CD4-positive, alpha-beta T cell treated with Interleukin-6 at 100 ng/mL for 8 hours (primary cell): Measurements from ENCODE around the gene TSEN15.
"Not testable (repeated sequence)": the region's sequence is repeated elsewhere in the genome, so short reads cannot be mapped to it uniquely, and the experiment has no call there.

Source experiments
- DNase-seq: peaks from one replicate; pipeline ENCODE4 v3.0.0-alpha.2; 2020; ENCODE audit warnings: mixed read lengths, low spot score

TSEN15 gene

DNA sequence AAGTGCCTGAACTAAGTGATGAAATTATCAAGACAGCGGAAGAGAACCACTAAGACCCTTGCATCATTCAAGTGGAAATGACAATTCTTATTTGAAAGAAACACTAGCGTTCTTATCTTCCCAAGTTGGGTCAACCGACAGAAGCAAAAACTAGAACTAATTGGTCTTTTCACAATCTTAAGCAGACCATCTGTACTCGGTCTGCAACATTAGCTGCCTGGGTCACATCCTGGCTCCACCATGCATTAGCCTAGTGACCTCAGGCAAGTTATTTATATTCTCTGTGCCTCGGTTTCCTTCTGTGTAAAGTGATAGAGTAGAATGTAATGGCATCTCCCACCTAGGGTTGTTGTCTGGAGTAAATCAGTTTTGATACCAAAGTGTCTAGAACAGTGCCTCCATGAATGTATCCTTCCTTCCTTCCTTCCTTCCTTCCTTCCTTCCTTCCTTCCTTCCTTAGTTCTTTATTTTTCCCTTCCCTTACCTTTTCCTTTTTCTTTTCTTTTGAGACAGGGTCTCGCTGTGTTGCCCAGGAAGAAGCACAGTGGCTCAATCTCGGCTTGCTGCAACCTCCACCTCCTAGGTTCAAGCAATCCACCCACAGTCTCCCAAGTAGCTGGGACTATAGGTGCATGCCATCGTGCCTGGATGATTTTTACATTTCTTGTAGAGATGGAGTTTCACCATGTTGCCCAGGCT lies 20.0 kb upstream of the TSEN15 start:
- no peak for DNase-seq

DNA sequence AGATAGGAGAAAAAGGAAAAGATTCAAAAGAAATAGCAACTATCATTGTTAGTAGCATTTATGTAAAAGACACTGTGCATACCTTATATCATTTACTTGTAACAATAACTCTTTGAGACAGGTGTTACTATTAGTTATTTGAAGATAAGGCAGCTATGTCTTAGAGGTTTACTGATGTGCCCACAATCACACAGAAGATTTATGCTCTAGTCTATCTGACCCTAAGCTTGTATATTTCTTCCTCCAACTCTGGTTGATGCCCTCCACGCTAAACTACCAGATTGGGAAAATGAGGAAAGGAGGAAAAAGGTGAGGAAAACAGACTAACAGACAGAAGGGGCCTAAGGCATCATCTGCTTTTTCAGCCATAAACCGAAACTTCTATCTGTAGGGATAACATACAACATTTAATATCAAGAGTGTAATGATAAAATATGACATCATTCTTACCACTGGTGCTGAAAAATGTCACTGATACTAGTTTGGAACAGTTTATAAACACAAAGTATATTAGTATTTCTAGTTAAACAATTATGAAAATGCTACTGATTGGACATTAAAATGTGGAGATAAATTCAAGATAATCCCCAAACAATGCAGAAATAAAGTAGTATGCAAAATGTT lies 19.1 kb upstream of the TSEN15 start:
- no peak for DNase-seq

DNA sequence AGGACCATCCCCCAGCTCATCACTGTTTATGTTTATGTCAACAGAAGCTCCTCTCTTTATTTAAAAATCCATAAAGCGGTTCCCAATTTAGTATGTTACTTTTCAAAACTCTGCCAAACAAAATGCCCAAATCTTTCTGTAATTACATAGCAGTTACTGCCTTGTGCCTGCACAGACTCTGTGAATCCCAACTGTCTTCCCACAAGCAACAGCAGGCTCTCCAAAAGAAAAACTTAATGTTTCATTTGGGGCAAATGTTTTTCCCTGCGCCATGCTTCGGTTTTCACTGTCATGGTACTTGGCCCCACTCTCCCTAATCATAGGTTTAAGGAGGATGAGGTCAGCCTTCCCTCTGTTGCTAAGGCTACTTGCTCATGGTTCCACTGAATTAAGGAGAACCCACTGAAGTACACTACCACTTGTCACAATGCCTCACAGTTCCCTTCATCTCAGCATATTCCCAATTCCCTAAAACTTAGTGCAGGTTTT lies 18.6 kb upstream of the TSEN15 start:
- no peak for DNase-seq

DNA sequence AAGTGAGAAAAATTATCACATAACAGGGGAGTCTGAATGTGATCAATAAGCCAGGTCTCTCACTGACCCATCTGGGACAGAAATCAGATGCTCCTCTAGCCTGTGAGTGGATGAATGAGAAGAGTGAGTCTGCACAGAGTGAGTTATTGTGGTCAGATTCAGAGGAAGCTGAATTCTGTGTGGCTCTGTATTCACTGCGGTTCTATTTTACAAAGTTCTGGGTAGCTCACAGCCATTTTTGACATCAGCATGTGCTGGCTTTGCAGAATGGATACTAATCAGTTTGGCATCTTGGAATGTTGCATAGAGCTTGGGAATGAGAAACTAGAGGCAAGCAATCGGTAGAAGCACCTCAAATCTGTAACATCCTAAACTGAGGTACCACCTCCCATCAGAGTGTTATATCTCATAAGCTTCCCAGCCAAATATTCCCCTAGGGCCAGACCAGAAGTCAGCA lies 17.8 kb upstream of the TSEN15 start:
- no peak for DNase-seq

DNA sequence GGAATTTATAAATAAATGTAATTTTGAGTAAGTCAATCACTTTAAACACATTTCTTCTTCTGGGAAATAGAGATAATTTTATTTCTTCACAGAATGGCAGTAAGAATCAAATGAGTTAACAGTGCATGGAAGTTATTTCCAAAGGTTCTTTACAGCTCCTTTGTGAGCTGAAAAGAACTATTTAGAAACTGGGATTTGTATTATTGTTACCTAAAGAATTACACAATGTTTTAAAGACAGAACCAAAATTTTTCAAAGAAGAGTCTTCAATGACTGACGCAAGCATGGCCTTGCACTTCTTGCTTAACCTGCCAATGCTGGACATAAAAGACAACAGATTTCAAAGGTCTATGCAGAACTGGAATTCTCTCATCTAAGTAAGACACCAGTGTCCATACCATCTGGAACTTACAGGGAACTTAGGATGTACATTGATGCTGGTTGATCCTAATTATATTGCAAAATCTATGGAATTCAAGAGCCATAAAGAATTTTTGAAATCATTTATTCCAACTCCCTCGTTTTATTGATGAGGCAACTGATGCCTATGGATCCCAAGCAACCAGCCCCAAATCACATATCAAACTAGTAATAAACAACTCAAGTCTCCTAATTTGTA lies 16.7 kb upstream of the TSEN15 start:
- DNase-seq = no peak

DNA sequence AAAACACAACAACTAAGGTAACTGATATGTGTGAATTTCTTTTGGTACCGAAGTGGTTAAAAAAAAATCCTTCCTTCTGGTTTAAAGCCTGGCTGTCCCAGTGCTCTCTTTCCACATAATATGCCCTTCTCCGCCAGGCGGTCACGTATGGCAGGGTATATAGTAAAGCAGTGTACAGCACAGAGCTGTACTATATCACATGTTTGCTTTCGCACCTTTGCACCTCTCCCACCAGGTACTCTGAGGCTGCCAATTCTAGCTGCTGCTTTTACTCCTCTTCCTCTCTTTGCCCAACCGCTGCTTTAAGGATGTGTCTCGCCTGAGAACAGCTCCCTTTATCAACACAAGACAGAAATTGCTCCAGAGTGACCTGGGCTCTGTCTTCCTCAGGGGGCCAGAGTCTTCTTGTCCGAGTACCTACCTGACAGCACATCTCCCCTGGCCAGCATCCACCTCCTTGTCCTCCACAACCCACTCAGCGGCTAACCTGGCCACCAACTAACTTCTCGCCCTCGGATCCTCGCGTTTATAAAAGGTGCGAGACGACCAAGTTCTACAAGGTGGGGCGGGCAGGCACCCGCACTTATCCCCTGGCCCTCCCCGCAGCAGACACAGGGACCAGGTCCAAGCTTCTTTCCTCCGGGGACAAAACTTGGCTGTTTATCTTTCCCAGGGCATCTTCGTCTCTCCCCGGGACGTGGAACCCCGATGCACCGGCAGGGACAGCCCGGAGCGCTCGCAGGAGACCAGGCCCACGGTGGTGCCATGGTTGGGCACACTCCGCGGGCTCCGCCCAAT lies 15.6 kb upstream of the TSEN15 start:
- no peak for DNase-seq

DNA sequence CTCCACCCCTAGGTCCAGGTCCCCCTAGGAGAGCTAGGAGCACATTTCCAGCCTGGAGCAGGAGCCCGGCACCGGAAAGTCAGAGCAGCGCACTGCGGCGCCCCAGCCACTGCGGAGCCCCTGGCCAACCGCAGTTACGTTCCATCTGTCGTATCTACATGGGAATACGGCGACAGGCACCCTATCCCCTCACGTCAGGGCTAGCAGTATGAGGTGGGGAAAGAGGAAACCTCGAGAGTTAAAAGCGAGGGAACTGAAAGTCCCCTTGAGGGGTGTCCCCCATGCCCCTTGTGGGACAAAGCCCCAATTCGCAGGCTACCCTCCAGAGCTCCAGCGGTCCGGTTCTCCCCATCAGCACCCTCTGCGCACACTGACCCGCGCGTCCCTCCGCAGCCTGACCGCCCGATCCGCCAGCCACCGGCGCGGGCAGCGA lies 15.0 kb upstream of the TSEN15 start:
- no peak for DNase-seq

DNA sequence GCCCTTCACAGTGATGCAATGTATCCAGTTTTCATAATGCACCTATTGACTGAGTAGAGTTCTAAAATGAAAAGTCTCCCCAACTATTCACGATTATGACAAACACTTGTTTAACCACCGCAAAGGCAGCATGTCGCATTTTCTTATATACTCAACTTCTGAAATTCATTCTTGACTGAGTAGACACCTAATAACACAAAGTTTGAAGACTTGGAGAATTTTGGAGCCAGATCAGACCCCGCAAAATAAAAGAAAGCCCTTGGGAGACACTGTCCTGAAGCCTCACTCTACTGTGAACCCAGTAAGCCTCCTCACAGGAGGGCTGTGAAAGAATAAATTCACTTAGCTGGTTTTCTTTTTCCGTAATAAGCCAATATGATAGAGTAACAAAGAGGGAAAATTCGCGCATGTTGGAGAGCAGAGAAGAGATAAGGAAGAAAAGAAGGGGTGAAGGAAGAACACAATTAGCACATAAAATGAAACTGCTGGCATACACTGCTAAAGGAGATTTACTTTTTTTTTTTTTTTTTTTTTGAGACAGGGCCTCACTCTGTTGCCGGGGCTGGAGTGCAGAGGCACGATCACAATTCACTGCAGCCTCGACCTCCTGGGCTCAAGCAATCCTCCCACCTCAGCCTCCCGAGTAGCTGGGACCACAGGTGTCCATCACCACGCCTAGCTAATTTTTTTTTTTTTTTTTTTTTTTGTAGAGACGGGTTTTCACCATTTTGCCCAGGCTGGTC lies 13.5 kb upstream of the TSEN15 start:
- DNase-seq = no peak

DNA sequence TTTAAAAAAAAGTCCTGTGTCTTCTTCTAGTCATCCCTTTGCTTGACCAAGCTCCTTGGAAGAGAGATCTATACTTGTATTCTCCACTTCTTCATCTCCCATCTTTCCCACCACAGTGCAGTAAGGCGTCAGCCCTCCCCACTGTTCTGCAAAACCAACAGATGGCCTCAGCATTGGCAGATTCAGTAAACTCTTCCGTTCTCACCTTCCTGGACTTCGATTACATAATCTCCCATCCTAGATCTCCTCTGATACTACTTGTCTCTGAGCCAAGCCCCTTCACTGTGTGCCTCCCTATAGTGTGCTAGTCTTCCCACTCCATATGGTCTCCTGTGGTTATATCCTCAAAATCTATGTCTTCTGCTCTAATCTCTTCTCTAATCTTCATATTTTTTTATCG lies 12.4 kb upstream of the TSEN15 start:
- no peak for DNase-seq

DNA sequence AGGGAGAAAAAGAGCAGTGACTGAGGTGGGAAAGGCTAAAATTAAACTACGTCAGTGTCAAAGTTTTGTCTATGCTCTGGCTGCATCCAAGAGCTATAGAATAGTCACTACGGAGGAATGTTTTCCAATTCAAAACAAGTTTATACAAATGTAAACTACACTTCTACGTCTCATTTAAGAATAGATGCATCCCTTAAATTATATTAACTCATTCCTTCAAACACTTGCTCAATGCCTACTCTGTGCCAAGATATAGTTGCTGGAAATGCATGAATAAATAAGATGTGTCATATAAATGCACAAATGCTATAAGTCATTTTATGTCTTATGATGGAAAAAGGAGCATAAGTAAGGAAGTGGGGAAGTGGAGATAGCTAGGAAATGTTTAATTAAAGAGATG lies 9.8 kb upstream of the TSEN15 start:
- no peak for DNase-seq

DNA sequence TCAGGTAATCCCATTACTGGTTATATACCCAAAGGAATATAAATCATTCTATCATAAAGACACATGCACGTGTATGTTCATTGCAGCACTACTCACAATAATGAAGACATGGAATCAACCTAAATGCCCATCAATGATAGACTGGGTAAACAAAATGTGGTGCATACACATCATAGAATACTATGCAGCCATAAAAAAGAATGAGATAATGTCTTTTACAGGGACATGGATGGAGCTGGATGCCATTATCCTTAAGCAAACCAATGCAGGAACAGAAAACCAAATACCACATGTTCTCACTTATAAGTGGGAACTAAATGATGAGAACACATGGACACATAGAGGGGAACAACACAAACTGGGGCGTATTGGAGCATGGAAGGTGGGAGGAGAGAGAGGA lies 8.2 kb upstream of the TSEN15 start:
- DNase-seq = not testable (repeated sequence)

DNA sequence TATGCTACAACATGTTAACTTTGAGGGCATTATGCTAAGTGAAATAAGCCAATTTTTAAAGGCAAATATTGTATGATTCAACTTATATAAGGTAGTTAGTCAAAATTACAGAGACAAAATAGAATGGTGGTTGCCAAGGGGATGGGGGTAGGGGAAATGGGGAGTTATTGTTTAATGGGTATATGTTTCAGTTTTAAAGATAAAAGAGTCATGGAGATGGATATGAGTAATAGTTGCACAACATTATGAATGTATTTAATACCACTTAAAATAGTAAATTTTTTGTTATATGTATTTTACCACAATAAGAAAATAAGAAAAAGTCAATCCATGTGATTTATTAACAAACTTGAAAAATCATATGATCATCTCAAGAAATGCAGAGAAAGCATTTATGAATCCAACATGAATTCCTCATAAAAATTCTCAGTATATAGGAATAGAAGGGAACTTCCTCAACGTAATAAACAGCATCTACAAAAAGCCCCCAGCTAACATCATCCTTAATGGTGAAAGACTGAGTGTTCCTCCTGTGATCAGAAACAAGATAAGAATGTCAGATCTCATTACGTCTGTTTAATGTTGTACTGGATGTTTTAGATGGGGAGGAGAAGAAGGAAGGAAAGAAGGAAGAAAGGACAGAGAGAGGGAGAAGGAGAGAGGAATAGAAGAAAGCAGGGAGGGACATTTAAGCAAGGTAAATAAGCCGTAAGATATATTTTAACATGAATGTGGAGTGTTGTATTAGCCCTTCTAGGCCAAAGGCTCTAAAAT lies 6.7 kb upstream of the TSEN15 start:
- DNase-seq = no peak

DNA sequence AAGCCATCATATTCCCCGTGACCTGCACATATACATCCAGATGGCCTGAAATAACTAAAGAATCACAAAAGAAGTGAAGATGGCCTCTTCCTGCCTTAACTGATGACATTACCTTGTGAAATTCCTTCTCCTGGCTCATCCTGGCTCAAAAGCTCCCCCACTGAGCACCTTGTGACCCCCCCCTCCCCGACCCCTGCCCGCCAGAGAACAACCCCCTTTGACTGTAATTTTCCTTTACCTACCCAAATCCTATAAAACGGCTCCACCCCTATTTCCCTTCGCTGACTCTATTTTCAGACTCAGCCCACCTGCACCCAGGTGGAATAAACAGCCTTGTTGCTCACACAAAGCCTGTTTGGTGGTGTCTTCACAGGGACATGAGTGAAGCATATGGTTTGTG lies 4.0 kb upstream of the TSEN15 start:
- DNase-seq = not testable (repeated sequence)

DNA sequence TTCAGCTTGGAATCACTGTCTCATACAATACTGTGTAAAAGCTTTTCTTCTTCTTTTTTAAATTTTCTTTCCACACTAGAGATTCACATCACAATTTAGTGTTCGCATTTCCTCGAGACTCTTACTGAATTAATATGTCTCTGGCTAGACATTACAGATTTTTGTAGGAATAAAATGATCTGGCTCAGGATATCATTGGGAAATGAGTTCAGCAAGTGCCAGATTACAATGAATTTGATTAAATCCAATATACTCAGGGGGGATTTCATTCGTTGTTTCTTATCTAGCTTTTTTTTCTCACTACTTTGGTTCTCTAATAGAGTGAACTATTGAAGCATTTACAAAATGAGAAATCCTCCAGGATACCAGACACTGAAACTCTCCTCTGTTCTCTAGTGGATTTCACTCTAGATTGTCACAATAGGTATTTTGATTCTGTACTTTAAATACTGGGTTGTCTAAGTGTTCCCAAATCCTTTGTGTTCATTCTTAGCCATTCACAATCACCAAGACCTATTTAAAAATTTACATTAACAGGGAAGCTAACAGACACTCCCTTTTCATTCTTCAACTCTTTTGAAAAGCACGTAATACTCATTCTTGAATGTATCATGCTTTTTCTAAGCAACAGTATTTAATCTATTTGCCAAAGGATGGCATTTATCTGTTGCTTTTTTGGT lies 2.8 kb upstream of the TSEN15 start:
- no peak for DNase-seq

DNA sequence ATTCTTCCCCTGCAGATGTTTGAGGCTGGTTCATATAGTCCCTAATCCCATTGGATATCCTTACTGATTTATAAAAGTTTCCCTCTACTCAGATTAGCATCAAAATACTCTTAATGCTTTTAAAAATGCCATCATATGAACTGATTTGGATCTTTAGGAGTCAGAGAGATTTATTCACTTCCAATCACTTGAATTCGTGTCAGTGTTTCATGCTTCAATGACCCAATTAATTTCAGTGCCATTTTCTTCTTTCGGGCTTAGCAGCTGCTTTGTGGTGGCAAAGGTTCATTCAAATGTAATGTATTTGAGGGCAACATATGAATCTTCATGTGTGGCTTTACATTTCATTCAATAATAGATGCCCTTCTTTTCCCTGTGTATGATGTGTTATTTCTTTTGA lies 2.2 kb upstream of the TSEN15 start:
- no peak for DNase-seq

DNA sequence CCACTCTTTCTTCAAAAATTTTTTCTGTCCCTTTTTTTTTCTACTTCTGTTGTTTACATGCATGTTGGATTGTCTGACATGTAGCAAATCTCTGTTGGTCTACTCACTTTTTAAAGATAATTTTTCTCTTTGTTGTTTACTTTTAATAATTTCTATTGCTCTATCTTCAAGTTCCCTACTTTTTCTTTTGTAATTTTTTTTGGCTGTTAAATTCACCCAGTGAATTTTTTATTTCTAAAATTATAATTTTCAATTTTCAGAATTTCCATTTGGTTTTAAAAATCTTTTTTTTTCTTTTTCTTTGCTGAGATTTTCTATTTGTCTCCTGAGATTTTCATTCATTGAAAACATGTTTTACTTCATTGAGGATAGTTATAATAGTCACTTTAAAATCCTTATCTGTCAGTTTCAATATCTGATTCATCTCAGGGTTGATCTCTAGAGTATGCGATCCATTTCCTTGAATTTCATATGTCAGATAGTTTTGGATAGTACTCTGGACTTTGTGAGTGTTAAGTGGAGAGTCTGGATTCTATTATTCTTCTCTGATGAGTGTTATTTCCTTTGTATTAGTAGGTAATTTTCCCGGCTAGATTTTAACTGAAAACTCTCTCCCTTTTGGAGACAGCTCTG lies 1.6 kb upstream of the TSEN15 start:
- no peak for DNase-seq

DNA sequence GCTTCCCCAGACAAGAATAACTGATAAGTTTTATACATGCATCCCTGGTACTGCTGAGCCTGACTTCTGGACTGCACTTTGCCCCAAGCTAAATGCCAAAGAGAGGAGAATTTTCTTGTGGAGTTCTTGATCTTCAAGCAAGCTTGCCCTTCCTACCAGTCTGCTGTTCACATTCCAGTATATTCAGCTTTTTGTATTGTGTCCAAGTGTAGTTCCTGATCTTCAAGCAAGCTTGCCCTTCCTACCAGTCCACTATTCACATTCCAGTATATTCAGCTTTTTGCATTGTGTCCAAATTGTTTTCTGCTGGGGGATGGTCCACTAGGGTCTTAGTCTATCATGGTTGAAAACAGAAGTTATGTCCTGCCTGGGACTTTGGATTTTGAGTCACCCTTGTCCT lies 894 bp upstream of the TSEN15 start:
- DNase-seq = no peak

DNA sequence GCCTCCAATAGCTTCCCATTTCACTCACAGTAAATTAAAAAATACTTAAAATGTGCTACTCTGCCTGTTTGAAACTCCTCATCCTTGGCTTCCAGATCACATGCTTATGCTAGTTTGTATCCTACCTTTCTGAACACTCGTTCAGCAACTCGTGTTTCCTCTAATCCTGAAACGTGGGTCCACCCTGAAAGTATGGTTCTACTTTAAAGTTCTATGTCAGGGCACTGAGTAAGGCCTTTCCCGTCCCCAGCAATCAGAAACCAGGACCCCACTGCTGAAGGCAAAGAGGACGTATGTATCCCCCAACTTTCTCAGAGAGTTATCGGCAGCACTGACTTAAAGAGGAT lies 419 bp upstream of the TSEN15 start:
- DNase-seq = no peak

DNA sequence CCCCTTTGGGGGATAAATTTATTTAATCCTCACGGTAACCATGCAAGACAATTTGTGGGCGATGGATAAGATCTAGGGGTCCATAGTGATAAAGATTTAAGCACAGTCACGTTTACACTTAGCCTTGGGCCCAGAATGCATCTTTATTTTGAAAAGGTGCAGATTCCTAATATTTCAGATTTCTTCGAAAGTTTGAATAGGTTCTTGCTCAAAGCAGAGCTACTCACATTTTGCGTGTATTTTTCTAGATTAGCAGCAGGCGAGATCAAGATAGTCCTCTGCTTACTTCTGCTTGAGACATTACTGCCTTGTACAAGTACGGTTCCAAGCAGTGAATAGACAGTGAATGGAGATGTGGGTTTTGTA lies 647 bp downstream of the TSEN15 start:
- DNase-seq = no peak

DNA sequence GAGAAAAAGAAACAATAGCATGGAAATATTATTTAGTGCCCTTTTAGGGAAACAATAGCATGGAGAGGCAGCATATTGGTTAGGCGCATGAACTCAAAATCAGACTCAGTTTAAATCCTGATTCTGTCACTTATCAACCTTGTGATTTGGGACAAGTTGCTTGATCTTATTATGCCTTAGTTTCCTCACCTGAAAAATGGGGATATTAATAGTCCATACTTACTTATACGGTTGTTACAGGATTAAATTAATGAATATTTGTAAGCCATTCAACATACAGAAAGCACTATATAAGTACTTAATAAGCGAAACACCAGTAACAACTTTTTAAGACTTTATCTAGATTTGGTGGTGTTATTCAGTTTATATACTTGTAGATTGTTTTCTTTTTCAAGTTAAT lies 1.2 kb downstream of the TSEN15 start:
- DNase-seq = no peak
